T-helper 1 cell treated with Interleukin-12 subunit alpha and Interleukin-12 subunit beta and Interleukin-4 antibody, amounts not matched to agents 30 ng/mL and 1 ng/mL, for 36 hours (primary cell): ENCODE measurements around the gene ARAP1. TPM values are rescaled to one million over a fixed set of nuclear protein-coding genes. Genes with fewer than 3 reads are reported as not detected.

Experiments
- intact Hi-C: fragments of 100-400 bp; cut with micrococcal nuclease; formaldehyde crosslinking; loops from one replicate; pipeline ENCODE4 v1.15.1; 2024
- total RNA-seq: library from RNA; stranded (reverse); gene quantifications from 2 replicates; pipeline ENCODE4 v1.2.3, GENCODE V29; 2022

Gene ARAP1
- total RNA-seq, 1 donor from 2014 or later = 111 TPM

DNA sequence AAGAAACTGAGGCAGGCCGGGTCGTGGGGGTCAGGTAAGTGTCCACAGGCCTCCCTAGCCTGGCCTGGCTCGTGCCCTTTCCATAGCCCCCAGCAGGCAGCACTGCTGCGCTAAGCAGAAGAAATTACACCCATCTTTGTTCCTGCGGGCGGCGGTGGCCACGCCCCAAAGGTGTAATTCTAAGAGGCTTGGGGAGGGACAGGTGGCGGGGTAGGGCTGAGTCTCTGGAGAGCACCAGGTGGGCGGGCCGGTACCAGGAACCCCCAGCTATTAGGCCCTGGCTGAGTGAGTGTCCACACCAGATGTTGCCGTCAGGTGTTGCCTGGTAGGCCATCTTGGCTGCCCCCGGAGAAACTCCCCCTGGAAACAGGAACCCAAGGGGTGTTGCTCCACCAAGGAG lies 12.3 kb upstream of the ARAP1 start:
- intact Hi-C loops = no loop called here

DNA sequence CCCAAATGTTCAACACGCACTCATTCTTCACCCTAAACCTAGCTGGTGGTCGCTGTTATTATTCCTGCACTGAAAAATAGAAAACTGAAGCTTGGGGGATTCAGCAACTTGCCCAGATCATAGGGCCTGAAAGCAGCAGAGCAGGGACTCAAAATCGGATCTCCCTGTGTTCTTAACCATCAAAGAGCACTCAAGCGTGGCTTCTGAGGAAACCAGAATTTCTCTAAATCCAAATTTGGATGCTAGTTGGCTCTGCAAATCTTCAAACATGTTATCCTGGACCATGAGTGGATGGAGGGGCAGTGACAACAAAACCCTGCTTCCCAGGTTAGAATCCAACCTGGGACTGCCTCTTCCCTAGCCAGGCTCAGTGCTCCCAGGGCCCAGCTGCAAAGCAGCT lies 11.6 kb upstream of the ARAP1 start:
- intact Hi-C loops = no loop called here

DNA sequence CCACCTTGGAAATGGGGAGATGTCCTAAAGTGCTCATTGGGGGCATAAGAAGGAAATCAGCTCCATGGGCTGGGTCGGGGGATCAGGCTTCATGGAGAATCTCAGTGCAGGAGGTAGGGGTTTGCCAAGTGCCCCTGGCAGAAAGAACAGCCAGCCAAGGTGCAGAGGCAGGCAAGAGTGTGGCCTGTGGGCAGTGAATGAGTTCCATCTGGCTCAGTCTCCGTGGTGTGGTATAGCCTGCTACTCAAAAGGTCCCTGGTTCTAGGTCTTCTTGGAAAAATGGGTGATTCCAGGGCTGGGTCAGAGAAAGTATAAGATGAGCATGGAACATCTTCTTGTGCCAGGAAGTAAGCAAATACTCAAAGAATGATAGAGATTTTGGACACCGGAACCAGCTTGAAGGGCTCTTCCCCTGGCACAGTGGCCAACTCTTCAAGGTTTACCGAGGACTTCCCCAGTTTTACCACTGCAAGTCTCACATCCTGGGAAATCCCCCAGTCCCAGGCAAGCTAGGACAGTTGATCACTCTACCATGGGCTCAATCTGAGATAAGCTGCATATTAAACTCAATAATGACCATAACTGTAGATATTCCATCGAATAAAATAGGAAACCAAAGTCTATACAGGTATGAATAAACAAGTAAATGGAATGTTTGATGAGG lies 10.6 kb upstream of the ARAP1 start:
- intact Hi-C loops = no loop called here

DNA sequence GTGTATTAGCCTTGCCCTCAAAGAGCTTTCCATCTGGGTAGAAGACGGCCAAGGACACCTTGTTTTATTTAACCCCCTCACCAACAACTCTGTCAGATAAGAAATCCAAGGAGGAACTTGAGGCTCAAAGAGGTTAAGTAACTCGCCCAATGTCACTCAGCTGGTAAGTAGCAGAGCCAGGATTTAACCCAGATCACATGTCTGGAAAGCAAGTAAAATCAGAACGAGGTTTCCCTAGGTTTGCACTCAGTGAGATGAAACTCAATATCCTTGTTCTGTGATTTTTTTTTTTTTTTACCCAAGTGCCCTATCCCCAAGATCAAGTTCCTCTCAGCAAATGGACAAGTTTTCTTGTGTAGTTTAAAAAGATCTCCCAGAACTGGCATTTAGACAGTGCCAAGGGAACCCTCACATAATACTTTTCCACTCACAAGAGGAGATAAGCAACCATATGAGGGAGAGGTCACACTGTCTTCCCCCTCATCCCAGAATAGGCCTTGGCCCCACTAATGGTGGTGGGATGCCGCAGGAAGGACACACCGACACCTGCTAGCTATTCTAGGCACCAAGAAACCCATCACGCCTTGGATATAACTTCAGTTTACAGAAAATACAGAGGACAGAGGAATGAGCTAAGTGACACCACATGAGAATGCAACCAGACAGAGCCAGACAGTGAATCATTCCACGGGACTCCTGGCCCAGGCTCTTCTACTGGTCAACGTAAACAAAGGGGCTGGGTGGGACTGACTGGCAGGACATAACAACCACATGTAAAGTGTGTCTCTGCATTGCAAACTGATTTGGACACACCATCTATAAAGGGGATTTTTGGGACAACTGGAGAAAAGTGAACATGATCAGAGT lies 8.6 kb upstream of the ARAP1 start:
- intact Hi-C loops = no loop called here

DNA sequence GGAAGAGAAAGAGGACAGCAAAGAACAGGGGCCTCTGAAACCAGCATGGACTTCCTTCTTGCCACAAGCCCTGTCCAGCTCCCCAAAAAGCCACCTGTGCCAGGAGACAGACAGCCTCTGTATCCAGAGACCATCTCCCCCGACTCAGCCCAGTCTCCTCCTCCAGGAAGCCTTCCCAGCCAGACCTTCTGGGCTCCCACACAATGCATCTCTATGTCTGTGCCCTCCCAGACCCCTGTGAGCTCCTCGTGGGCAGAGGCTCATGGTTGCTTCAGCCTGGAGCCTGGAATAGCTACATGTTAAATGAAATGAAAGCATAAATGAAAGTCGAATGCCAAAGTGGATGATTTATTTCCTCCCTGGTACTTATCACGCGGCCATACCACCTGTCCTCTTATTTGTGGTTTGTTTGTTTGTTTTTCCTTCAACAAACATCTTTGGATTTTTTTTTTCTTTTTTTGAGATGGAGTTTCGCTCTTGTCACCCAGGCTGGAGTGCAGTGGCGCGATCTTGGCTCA lies 7.3 kb upstream of the ARAP1 start:
- intact Hi-C loops = no loop called here

DNA sequence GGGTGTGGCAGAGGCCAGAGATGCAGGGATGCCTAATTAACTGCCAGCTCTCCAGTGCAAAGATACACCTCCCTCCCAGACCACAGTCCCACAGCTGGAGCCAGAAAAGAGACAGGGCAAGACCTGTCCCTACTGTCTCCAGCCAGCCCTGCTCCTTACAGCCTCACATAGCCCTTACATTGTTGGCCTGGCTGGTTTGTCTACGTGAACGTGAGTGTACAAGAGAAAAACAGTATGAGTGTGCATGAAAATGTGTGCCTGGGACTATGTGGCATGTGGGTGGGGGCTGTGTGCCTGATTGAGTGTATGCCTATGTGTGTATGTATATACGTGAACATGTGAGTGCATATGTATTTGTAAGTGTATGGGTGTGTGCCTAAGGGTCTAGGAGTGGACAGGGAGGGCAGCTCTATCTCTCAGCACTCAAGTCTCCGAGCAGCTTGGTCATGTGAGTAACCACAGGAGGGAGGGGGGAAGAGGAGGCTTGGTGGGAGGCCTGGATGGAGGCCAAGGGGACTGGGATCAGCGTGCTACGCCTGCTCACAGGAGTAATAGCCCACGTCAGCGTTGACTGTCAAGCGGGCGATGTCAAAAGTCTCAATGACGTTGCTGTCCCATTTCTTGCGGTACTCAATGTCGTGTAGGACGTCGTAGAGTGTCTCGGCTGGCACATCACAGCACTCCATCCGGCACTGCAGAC lies 6.6 kb upstream of the ARAP1 start:
- intact Hi-C loops = no loop called here

DNA sequence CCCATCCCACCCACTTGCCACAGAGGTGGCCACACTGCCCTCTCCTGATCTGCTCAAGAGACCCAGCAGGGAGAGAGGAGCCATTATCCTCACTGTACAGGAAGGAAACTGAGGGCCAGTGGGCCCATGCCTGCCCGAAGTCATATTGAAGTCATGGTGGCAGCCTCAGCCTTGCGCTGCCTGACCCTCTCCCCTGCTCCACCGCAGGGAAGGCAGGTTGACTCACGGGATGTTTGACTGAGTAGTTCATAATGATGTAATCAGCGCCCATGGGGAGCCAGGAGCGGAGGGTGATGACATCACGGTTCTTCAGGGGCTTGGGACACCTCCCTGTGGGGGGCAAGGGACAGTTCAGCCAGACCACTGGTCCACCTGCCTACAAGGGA lies 6.1 kb upstream of the ARAP1 start:
- intact Hi-C loops = no loop called here

DNA sequence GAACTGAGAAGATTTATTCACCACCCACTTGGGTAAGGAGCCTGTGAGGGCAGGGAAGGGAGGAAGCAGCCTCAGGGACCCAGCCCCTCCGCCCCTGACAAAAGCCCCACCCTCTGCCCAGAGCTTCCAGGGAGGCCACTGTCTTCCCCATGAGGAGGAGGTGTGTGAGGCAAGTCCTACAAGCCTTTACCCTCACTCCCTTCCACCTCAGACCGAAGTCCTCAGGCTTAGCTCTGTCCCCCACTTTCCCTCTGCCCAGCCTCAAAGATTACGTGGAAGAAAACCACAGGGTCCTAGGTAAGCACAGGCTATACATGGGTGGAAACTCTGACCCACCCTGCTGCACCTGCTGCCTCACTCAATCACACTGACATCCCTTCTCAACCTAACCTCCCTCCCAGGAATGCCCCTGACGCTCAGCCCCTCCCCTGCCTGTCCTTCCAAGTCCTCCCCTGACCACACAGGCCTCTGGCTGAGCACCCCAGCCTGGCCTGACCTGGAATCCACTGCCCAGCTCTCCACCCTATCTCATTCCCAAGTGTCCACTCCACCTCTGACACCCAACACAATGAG lies 3.6 kb upstream of the ARAP1 start:
- intact Hi-C loops = no loop called here

DNA sequence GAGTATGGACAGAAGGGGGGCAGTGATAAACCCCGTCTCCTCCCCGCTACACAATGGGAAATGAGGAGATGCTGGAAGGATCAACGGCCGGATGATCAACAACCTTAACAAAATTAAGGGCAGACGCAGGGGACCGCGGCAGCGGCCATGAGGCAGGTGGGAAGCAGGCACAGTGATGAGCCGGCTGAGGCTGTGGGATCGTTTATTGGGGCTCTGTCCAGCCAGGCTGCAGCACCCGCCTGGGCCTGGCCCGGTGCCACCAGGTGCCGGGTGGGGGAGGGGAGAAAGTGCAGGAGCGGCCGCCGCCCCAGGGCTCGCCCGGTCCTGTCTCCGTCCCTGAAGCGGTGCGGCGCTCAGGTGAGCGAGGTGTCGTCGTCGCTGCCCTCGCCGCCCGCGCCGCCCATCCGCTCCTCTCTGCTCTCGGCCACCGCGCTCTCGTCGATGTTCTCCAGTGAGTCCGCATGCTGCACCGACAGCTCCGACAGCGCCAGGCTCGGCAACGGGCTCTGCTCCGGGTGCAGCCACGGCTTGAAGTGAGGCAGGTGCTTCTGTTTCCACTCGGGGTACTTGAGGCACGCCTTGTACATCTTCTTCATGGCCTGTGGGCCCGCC lies 2.4 kb upstream of the ARAP1 start:
- intact Hi-C loops = no loop called here

DNA sequence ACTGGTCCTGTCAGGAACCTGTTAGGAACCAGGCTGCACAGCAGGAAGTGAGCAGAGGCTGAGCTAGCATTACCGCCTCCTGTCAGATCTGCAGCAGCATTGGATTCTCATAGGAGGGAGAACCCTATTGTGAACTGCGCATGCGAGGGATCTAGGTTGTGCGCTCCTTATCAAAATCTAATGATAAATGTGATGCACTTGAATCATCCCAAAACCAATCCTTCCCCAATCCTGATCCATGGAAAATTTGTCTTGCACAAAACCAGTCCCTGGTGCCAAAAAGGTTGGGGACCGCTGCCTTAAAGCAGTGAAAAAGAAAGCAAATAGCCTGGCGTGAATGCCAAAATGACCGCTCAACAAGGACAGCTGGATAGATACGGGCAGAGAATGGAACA lies 1.9 kb upstream of the ARAP1 start:
- intact Hi-C loops = no loop called here

DNA sequence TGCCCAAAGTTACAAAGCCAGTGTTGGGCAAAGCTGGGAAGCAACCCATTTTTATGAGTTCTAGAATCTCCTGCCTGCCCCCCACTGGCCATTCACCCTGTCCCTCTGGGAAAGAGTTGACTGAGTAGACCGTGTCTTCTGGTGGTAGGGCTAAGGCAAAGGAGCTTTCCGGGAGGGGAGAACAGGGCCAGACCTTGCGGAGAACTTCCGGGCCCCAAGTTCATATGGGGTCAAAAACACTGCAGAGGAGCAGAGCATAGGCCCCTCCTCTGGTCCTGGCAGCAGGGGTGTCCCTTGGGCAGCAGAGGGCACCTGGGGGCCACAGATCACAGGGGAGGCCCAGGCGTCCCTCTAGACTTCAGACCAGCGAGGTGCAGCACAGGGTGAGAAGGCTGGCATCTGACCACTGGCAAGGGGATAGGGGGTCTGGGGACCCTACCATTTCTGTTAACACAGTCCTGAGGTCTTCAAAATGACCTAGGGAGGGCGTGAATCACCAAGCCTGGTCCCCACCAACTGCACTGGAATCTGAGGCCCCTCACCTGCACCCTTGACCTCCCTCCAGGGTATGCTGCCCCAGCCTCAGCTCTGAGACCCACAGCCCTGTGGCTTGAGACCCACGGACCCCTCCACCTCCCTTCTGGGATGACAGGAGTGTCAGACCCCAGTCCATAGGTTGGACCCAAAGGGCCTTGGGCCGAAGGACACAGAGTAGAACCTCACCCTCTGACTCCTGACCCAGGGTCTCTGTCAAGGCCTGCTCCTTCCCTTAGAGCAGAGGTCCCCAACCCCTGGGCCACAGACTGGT lies 1.3 kb upstream of the ARAP1 start:
- intact Hi-C loops = no loop called here

DNA sequence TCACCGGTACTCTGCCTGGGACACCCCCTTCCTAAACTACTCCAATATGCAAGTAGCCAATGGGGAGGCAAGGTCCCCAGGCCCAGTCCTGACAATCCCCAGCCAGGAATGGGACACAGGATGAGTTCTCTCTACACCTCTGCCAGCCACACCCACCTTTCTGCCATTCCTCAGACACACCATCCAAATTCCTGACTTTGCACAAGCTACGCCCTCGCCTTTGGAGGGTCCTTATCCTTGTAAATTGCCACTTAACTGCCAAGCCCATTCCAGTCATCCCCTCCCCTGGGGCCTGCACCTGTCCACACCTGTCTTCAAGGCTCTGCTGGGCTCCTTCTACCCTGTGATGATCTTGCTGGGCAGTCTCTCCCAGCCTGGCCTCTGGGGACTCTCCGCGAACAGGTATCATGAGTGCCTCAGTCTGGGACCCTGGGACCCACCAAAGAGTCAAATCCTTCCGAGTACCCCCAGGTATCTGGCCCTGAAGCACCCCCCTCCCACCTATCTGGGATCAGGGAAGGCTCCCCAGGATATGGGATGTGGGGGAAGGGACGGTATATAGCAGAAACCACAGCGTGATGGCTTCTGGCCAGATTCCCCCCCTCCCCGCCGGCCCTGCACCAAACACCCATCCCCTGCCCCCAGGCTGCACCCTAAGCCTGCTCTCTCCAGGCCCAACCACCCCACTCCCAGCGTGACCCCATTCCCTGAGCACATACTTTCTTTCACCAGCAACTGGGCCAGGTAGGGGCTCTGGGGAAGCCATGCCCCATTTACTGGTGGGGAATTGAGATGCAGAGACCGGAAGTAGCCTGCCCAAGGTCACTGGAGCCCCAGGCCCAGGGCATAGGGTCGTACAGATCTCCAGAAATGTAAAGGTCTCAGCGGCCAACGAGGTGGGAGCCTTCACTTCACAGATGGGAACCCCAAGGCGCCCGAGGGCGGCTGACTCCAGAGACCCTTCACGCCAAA lies 806 bp downstream of the ARAP1 start:
- intact Hi-C loops = loop anchor here (1.0 kb wide), 6 partner anchors 15 to 391 kb away; partner anchors contain the start of gene FCHSD2

DNA sequence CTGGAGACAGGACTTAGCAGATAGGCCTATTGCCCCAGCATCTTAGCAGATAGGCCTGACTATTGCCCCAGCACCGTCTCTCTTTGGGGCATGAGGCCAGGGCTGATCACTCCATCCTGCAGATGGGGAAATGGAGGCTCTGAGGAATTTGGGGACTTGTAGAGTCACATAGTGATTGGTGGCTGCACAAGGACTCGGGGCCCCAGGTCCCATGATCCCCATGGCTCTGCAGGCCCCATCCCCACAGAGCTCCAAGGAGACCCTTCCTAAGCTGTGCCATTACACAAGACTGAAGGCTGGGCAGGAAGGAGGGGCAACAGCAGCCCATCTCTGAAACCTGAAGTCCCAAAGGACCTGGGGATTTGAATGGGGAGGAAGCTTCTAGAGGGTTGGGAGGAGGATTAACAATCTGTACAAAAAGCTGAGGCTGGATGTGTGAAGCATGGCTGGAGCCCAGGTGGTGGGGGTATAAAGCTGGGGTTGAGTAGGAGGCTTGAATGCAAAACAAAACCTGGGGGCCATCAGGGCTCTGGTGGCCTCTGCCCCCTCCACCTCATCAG lies 1.6 kb downstream of the ARAP1 start:
- intact Hi-C loops = no loop called here

DNA sequence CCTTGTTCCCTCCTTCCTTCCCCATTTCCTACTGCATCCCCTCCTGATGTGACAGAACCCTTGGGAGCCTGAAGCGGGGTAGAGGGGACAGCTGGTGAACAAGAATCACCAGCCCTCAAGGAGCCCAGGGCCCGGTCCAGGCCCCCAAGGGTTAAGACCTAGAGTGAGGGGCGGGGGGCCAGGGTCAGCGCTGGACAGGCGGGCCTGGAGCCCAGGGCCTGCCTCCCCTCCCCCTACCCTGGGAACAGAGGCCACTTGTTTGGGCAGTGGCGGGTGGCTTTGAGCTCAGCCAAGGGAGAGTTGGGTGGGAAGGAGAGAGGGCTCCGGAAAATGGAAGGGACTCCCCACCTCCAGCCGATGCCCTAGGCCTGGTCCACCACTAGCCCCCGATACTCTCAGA lies 2.1 kb downstream of the ARAP1 start:
- intact Hi-C loops = no loop called here

DNA sequence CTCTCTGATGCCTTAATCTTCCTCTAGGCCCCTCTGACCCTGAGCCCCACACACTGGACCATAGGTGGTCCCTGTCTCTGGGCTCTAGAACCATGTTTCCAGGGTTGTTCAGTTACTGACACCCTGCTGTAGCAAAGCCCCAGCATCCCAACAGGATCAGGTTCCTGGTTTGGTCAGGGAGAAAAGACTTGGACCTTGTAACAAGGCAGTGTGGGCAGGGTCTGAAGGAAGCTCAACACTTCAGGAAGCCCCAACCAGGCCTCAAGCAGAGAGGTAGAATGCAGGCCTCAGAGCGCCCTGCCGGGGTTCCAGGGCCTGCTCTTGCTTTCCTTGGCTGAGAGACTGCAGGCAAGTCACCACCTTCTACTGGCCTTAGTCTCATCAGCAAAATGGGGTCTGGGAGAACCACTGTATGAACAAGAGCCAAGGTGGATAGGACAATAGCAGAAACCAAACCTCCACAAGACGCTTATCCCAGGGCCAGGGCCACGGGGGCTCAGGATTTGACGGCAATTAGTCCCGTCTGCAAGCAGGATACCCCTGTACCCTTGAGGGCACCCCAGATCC lies 4.8 kb downstream of the ARAP1 start:
- intact Hi-C loops = no loop called here

DNA sequence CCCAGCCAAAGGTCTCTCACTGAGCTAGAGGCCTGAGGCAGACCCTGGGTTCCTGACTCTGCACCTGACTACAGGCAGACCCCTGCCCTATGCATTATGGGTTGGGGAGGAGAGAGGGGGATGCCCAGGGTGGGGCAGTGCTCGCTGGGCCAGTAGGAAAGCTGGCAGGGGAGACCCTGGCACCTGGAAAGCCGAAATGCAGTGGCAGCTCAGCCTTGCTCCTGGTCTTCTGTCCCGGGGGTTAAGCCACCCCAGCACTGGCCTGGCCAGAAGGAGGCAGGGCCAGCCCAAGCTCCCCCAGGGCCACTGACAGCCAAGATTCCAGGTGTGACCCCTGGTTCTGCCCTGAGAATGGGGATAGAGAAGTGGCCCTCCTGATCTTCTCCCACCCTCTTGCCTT lies 5.4 kb downstream of the ARAP1 start:
- intact Hi-C loops = no loop called here

DNA sequence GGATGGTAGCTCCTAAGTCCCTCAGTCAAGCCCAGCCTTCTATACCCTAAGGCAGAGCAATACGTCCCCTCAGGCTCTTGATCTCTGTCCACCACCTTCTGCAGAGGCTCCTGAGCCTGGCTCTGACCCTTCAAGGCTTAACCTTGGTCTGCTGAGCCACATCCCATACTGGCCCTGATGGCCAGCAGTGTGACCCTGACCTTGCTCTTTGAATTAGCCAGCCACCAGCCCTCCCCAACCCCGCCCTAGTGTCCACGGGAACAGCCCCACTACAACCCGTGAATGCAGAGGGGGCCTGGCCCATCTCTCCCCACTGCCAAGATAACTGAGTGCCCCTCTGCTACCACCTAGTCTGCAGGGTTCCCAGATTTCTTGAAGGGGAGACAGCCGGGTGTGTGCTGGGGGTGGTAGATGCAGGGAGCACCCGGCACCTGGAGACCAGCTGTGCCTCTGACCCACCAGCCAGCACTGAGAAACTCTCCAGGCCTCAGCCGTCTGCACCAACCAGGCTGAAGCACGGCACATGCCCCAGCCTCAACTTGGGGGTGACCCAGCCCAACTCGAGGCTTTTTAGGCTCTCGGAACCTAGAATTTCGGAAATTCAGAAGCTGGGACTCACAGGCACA lies 6.2 kb downstream of the ARAP1 start:
- intact Hi-C loops = no loop called here

DNA sequence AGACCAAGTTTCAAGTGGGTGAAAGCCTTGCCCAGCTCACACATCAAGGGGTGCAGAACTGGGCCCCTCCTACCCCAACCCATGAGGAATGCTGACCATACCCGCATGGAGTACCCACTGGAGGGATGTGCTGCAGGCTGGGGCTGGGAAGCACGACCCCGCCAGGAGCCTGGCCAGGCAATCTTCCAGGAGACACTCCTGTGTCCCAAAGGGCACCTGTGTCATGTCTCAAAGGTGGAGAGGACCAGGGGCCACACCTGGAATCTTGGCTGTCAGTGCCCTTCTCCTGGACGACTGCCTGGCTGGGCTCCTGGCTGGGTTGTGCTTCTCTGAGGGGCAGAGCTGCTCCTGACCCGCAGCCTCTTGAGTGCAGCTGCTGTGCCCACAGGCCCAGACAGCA lies 6.7 kb downstream of the ARAP1 start:
- intact Hi-C loops = no loop called here
